GM12878 (cell line): ENCODE data around the gene ATP6V0E1. TPM values are rescaled to one million over a fixed set of nuclear protein-coding genes. Genes with fewer than 3 reads are reported as not detected.

Experiments
- BMI1 ChIP-seq: fragments of 450-650 bp; IDR thresholded peaks from 2 replicates; pipeline ENCODE4 v1.6.1; 2016; ENCODE audit warnings: mild to moderate bottlenecking, moderate library complexity, borderline replicate concordance
- CHD1 ChIP-seq: IDR thresholded peaks from 2 replicates; pipeline ENCODE4 v1.6.1; 2012; ENCODE audit warnings: low read depth, low read length, improper control_type of control experiment
- CHD2 ChIP-seq: IDR thresholded peaks from 2 replicates; pipeline ENCODE4 v1.6.1; 2011; ENCODE audit warnings: low read depth, low read length, improper control_type of control experiment, borderline replicate concordance
- CREM ChIP-seq: IDR thresholded peaks from 2 replicates; pipeline ENCODE4 v1.6.1; 2014; ENCODE audit warnings: antibody characterized with exemption, low read depth
- CTCF ChIP-seq, 3 experiments: IDR thresholded peaks in 2 of 3; conservative IDR thresholded peaks in 1 of 3; 2 replicates each; pipeline ENCODE4 v1.5.1; 2011; ENCODE audit warnings: low read depth in 3 of 3, low read length in 3 of 3, mild to moderate bottlenecking in 3 of 3, control low read depth in 2 of 3, moderate library complexity in 2 of 3, inconsistent platforms in 1 of 3, mixed read lengths in 1 of 3; ENCODE audit not compliant: control insufficient read depth in 2 of 3, insufficient read depth in 1 of 3; ENCODE audit errors: extremely low read depth in 1 of 3
- DPF2 ChIP-seq: fragments of 450-650 bp; IDR thresholded peaks from 2 replicates; pipeline ENCODE4 v1.6.1; 2017; ENCODE audit warnings: mild to moderate bottlenecking
- HCFC1 ChIP-seq: fragments of 150-350 bp; IDR thresholded peaks from 2 replicates; pipeline ENCODE4 v1.6.1; 2014; ENCODE audit warnings: low read length
- IRF4 ChIP-seq: IDR thresholded peaks from 2 replicates; pipeline ENCODE4 v1.6.1; 2011; ENCODE audit warnings: low read depth, low read length
- JUNB ChIP-seq: IDR thresholded peaks from 2 replicates; pipeline ENCODE4 v1.6.1; 2016; ENCODE audit warnings: antibody characterized with exemption, mild to moderate bottlenecking
- LARP7 ChIP-seq: fragments of 450-650 bp; IDR thresholded peaks from 2 replicates; pipeline ENCODE4 v1.6.1; 2017; ENCODE audit warnings: mild to moderate bottlenecking
- PBX3 ChIP-seq: IDR thresholded peaks from 2 replicates; pipeline ENCODE4 v1.6.1; 2011; ENCODE audit warnings: mild to moderate bottlenecking, low read depth, low read length, moderate library complexity; ENCODE audit not compliant: insufficient replicate concordance
- PRDM15 ChIP-seq: fragments of 450-650 bp; formaldehyde crosslinking; IDR thresholded peaks from 2 replicates; pipeline ENCODE4 v1.4.0; 2020; ENCODE audit warnings: mild to moderate bottlenecking, moderate library complexity
- SIN3A ChIP-seq: IDR thresholded peaks from 2 replicates; pipeline ENCODE4 v1.6.1; 2012; ENCODE audit warnings: low read depth, low read length, improper control_type of control experiment
- SP1 ChIP-seq: IDR thresholded peaks from one replicate; pipeline ENCODE4 v1.6.1; 2011; ENCODE audit warnings: low read depth, low read length
- WRNIP1 ChIP-seq: IDR thresholded peaks from 2 replicates; pipeline ENCODE4 v1.6.1; 2011; ENCODE audit warnings: low read depth, low read length, improper control_type of control experiment, borderline replicate concordance
- ZBTB40 ChIP-seq: fragments of 450-650 bp; IDR thresholded peaks from 2 replicates; pipeline ENCODE4 v1.6.1; 2016; ENCODE audit warnings: mild to moderate bottlenecking, moderate library complexity, borderline replicate concordance
- ZNF622 ChIP-seq: fragments of 450-650 bp; IDR thresholded peaks from 2 replicates; pipeline ENCODE4 v1.6.1; 2017; ENCODE audit warnings: mild to moderate bottlenecking, inconsistent platforms
- ZSCAN29 ChIP-seq: fragments of 450-650 bp; IDR thresholded peaks from 2 replicates; pipeline ENCODE4 v1.6.1; 2017; ENCODE audit warnings: mild to moderate bottlenecking, moderate library complexity
- polyA plus RNA-seq, 11 experiments: library from polyadenylated mRNA; depleted of rRNA in 4 of 11; unstranded in 6 of 11; stranded (reverse) in 5 of 11; fragments of >200 nt; fragmentation: Nextera tagmentation in 4 of 11; fragmentation: Illumina TruSeq in 1 of 11; extraction: Ambion mirVana in 4 of 11; extraction: Trizol in 1 of 11; gene quantifications; 1 replicate in 1 of 11; 2 replicates in 10 of 11; pipeline versions ENCODE4 v1.2.1 to v1.2.3, GENCODE V29; 2011 to 2016; ENCODE audit warnings: inconsistent platforms in 2 of 11, missing spikeins in 2 of 11, low read depth in 1 of 11
- total RNA-seq, 4 experiments: library from RNA; depleted of rRNA in 3 of 4; stranded (reverse); fragments of >200 nt in 3 of 4; fragmentation: Illumina TruSeq in 1 of 4; extraction: Trizol in 1 of 4; gene quantifications; 2 replicates each; pipeline versions ENCODE4 v1.2.1 to v1.2.3, GENCODE V29; 2013 to 2021

ATP6V0E1 gene
- total and polyA plus RNA-seq, 10 of the 15 experiments (the other 5 are each of a cell fraction or from before 2014, with no cell fraction given): 143 to 787 (median 306) TPM

GRCh38 chr5:173057062-173057924, 73.7 kb downstream of the ATP6V0E1 start (continued):
- TF ChIP-seq ZBTB40: peak; percentile 49; the same call in 1 of the 2 replicates
- TF ChIP-seq SIN3A: peak; percentile 73
- TF ChIP-seq CHD1: no peak
- peak in 1 of 3 experiments; percentile 0; a peak in 1 of 6 replicates for TF ChIP-seq CTCF (IDR thresholded peaks at IDR 0.05 in 2 of 3, conservative IDR thresholded peaks at IDR 0.05 in 1 of 3; ENCODE audit: control insufficient read depth in 2 of 3, extremely low read depth in 1 of 3, insufficient read depth in 1 of 3, low read depth in 3 of 3, low read length in 3 of 3)
- no peak for TF ChIP-seq PRDM15 (CRISPR knock-in tag)
- peak; percentile 97 for TF ChIP-seq SP1
- peak; percentile 92 for TF ChIP-seq CHD2
- TF ChIP-seq ZSCAN29: no peak
- no peak for TF ChIP-seq WRNIP1
- peak; percentile 98 for TF ChIP-seq PBX3
- TF ChIP-seq BMI1: no peak
- no peak for TF ChIP-seq JUNB
- TF ChIP-seq HCFC1: peak; percentile 57
- peak; percentile 92 for TF ChIP-seq DPF2
- no peak for TF ChIP-seq CREM
- TF ChIP-seq IRF4: 0 out of 2 replicates have a peak, but pooled peaks have one; percentile 8
- TF ChIP-seq ZNF622: peak; percentile 94
- TF ChIP-seq LARP7: peak; percentile 49; the same call in 1 of the 2 replicates
